GM12878 (cell line): ENCODE measurements around the gene RIPOR3. TPM values are rescaled to one million over a fixed set of nuclear protein-coding genes. Genes with fewer than 3 reads are reported as not detected.

Source experiments
- ATAC-seq: fragments of 200-7000 bp; cut with Tn5 transposase; 3 replicates; pipeline ENCODE4 v1.9.1; 2020; ENCODE audit warnings: mild to moderate bottlenecking, moderate library complexity
- BruUV-seq: library from RNA; stranded (reverse); fragments of 400-500 nt; replicated peaks from 2 replicates; lab custom pipeline; 2021; lab: Mats Ljungman, UMichigan
- CTCF ChIA-PET: fragments of 300-600 bp; sonication (Branson Sonifier 250); formaldehyde crosslinking; extraction: SDS; loops from one replicate; lab custom pipeline; 2021; ENCODE audit warnings: inconsistent platforms; lab: Yijun Ruan, JAX
- POLR2A ChIA-PET: fragments of 350-600 bp; formaldehyde crosslinking; extraction: SDS; loops from one replicate; lab custom pipeline; 2021; ENCODE audit warnings: inconsistent platforms; lab: Charles Lee
- RAD21 ChIA-PET: fragments of 300-600 bp; sonication (Branson Sonifier 250); formaldehyde crosslinking; loops from one replicate; lab custom pipeline; 2023; ENCODE audit warnings: antibody characterized with exemption; ENCODE audit not compliant: unreplicated experiment; lab: Charles Lee
- SMC1A ChIA-PET: fragments of 300-600 bp; sonication (Branson Sonifier 250); formaldehyde crosslinking; loops from one replicate; lab custom pipeline; 2023; ENCODE audit not compliant: unreplicated experiment, uncharacterized antibody; lab: Charles Lee
- DNase-seq: peaks from one replicate; pipeline ENCODE4 v3.0.0-alpha.2; 2011; ENCODE audit warnings: low read depth, low spot score
- FAIRE-seq: peaks from 3 replicates; lab custom pipeline; 2011; peaks lifted over from hg19 to GRCh38; lab: Jason Lieb, UNC
- H2AFZ ChIP-seq: 2 replicates; pipeline ENCODE4 v1.6.0; 2011; ENCODE audit warnings: low read depth, low read length, control low read depth; ENCODE audit not compliant: control insufficient read depth
- H3K27ac ChIP-seq: 2 replicates; pipeline ENCODE4 v1.5.1; 2011; ENCODE audit warnings: control low read depth; ENCODE audit not compliant: control insufficient read depth, insufficient read depth
- H3K27me3 ChIP-seq, 2 experiments: replicated peaks in 1 of 2; 2 replicates each; pipeline versions ENCODE4 v1.6.0 to v1.6.1; 2011; ENCODE audit warnings: low read length in 1 of 2; ENCODE audit not compliant: control insufficient read depth in 2 of 2, insufficient read depth in 2 of 2
- H3K36me3 ChIP-seq, 2 experiments: 2 replicates each; pipeline ENCODE4 v1.5.1; 2011; ENCODE audit warnings: low read length in 1 of 2; ENCODE audit not compliant: control insufficient read depth in 2 of 2, insufficient read depth in 2 of 2
- H3K4me1 ChIP-seq: 2 replicates; pipeline ENCODE4 v1.6.1; 2011; ENCODE audit warnings: mild to moderate bottlenecking, low read length, moderate library complexity, mixed read lengths; ENCODE audit not compliant: control insufficient read depth, insufficient read depth
- H3K4me2 ChIP-seq: 2 replicates; pipeline ENCODE4 v1.6.0; 2011; ENCODE audit warnings: control low read depth; ENCODE audit not compliant: control insufficient read depth, insufficient read depth
- H3K4me3 ChIP-seq: fragments of 200-600 bp; sonication (generic); 2 replicates; pipeline ENCODE4 v1.5.1; 2016
- H3K79me2 ChIP-seq: 2 replicates; pipeline ENCODE4 v1.6.0; 2011; ENCODE audit warnings: low read length; ENCODE audit not compliant: control insufficient read depth, insufficient read depth
- H3K9ac ChIP-seq: 2 replicates; pipeline ENCODE4 v1.8.0; 2011; ENCODE audit warnings: low read length, control low read depth, mixed read lengths; ENCODE audit not compliant: control insufficient read depth, insufficient read depth
- H3K9me3 ChIP-seq: replicated peaks from 3 replicates; pipeline ENCODE4 v1.5.1; 2011; ENCODE audit warnings: mild to moderate bottlenecking, low read length; ENCODE audit not compliant: control insufficient read depth, insufficient read depth
- H4K20me1 ChIP-seq: 2 replicates; pipeline ENCODE4 v1.6.0; 2011; ENCODE audit not compliant: control insufficient read depth, insufficient read depth
- JUND ChIP-seq: IDR thresholded peaks from 2 replicates; pipeline ENCODE4 v1.6.1; 2012; ENCODE audit warnings: low read depth, mild to moderate bottlenecking, low read length, improper control_type of control experiment, moderate library complexity
- NBN ChIP-seq: fragments of 450-650 bp; IDR thresholded peaks from 2 replicates; pipeline ENCODE4 v1.6.1; 2016
- POLR2A ChIP-seq: IDR thresholded peaks from 2 replicates; pipeline ENCODE4 v1.6.1; 2011; ENCODE audit warnings: low read depth, mild to moderate bottlenecking, low read length
- SUZ12 ChIP-seq: fragments of 200-600 bp; sonication (generic); IDR thresholded peaks from one replicate; pipeline ENCODE4 v1.6.1; 2018; ENCODE audit warnings: antibody characterized with exemption, mild to moderate bottlenecking; ENCODE audit not compliant: unreplicated experiment
- USF2 ChIP-seq: IDR thresholded peaks from 2 replicates; pipeline ENCODE4 v1.6.1; 2011; ENCODE audit warnings: low read depth, low read length, improper control_type of control experiment, borderline replicate concordance
- ZNF687 ChIP-seq: fragments of 450-650 bp; IDR thresholded peaks from 2 replicates; pipeline ENCODE4 v1.6.1; 2017; ENCODE audit warnings: mild to moderate bottlenecking, moderate library complexity
- WGBS: methylation state at CpG from one replicate; pipeline ENCODE4 v1.1.6; 2016; ENCODE audit warnings: low lambda C conversion rate; ENCODE audit not compliant: insufficient replicate concordance, insufficient coverage; ENCODE audit errors: missing lambda C conversion rate; 5-methylcytosine and 5-hydroxymethylcytosine counted together
- in situ Hi-C: fragments of 300-500 bp; cut with MboI; formaldehyde crosslinking; loops from 9 replicates; pipeline ENCODE4 v1.14.3; 2018; ENCODE audit warnings: mixed read lengths
- intact Hi-C: fragments of 100-400 bp; cut with micrococcal nuclease; formaldehyde crosslinking; loops from one replicate; pipeline ENCODE4 v1.14.2; 2022; ENCODE audit not compliant: unreplicated experiment
- polyA plus RNA-seq, 11 experiments: library from polyadenylated mRNA; depleted of rRNA in 4 of 11; unstranded in 6 of 11; stranded (reverse) in 5 of 11; fragments of >200 nt; fragmentation: Nextera tagmentation in 4 of 11; fragmentation: Illumina TruSeq in 1 of 11; extraction: Ambion mirVana in 4 of 11; extraction: Trizol in 1 of 11; gene quantifications; 1 replicate in 1 of 11; 2 replicates in 10 of 11; pipeline versions ENCODE4 v1.2.1 to v1.2.3, GENCODE V29; 2011 to 2016; ENCODE audit warnings: inconsistent platforms in 2 of 11, missing spikeins in 2 of 11, low read depth in 1 of 11
- total RNA-seq, 4 experiments: library from RNA; depleted of rRNA in 3 of 4; stranded (reverse); fragments of >200 nt in 3 of 4; fragmentation: Illumina TruSeq in 1 of 4; extraction: Trizol in 1 of 4; gene quantifications; 2 replicates each; pipeline versions ENCODE4 v1.2.1 to v1.2.3, GENCODE V29; 2013 to 2021
- TF ChIP-seq, protein P1 (sequence below): fragments of 450-650 bp; IDR thresholded peaks from 2 replicates; pipeline ENCODE4 v1.6.1; 2017; ENCODE audit warnings: low read depth, mild to moderate bottlenecking, moderate library complexity

Gene RIPOR3
- total and polyA plus RNA-seq, 10 of the 15 experiments (the other 5 are each of a cell fraction or from before 2014, with no cell fraction given) = 0.04 to 0.55 (median 0.12) TPM; not detected in 6

- Histone ChIP-seq H4K20me1 (no peaks in the 10 kb centered on the region), H3K27ac (no peak overlapping the region), H3K9ac (no peak overlapping the region), H3K79me2 (peaks cover 30% of the 10 kb centered on the region), H3K27me3 (no peaks in the 10 kb centered on the region), H3K36me3 (peaks cover 17 to 38% of the 10 kb centered on the region in 2 experiments), H3K4me2 (no peak overlapping the region), H3K4me3 (no peak overlapping the region), H2AFZ (no peak overlapping the region), H3K9me3 (no peaks in the 10 kb centered on the region), H3K4me1 (peaks cover 7% of the 10 kb centered on the region)
- DNase-seq (no peak), FAIRE-seq (no peak), ATAC-seq (peak; percentile 39; the same call in 1 of the 3 replicates)
- TF ChIP-seq SUZ12 (no peak), USF2 (no peak), POLR2A (no peak), ZNF687 (no peak), JUND (no peak), NBN (no peak)
- TF ChIP-seq, protein P1, sequence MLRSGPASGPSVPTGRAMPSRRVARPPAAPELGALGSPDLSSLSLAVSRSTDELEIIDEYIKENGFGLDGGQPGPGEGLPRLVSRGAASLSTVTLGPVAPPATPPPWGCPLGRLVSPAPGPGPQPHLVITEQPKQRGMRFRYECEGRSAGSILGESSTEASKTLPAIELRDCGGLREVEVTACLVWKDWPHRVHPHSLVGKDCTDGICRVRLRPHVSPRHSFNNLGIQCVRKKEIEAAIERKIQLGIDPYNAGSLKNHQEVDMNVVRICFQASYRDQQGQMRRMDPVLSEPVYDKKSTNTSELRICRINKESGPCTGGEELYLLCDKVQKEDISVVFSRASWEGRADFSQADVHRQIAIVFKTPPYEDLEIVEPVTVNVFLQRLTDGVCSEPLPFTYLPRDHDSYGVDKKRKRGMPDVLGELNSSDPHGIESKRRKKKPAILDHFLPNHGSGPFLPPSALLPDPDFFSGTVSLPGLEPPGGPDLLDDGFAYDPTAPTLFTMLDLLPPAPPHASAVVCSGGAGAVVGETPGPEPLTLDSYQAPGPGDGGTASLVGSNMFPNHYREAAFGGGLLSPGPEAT = no peak
- CTCF ChIA-PET = interaction anchor here (0.8 to 2.6 kb wide), 5 partner anchors 10 to 394 kb away, joined by 3 to 7 read pairs (median 4); no protein-coding TSS in a partner anchor
- RAD21 ChIA-PET = interaction anchor here (1.0 to 1.2 kb wide), 2 partner anchors 25 to 50 kb away, joined by 3 read pairs; no protein-coding TSS in a partner anchor
- BruUV-seq = no TSS peak
- 76% methylated on average over 3 of the region's 3 CpGs for WGBS
- POLR2A ChIA-PET = interaction anchor here (0.9 to 1.5 kb wide), 2 partner anchors 12 to 15 kb away, joined by 3 read pairs; no protein-coding TSS in a partner anchor
- SMC1A ChIA-PET = interaction anchor here (73.1 kb wide), 1 partner anchor 54 kb away, joined by 2799 read pairs; the partner anchor contains the start of gene PTPN1
- in situ Hi-C loops = no loop called here
- intact Hi-C loops = no loop called here
Measured at GRCh38 chr20:50563133-50563944, 128.0 kb downstream of the RIPOR3 start.
